HCT116 (cell line): ENCODE measurements around the gene KDM1B. TPM values are rescaled to one million over a fixed set of nuclear protein-coding genes. Genes with fewer than 3 reads are reported as not detected.

Experiments
- ATAC-seq: fragments of 200-7000 bp; cut with Tn5 transposase; 2 replicates; pipeline ENCODE4 v1.9.1; 2020; ENCODE audit warnings: mild to moderate bottlenecking, moderate library complexity
- BruUV-seq: library from RNA; stranded (reverse); fragments of 400-500 nt; replicated peaks from 2 replicates; lab custom pipeline; 2021; lab: Mats Ljungman, UMichigan
- CTCF ChIA-PET: fragments of 300-600 bp; sonication (Branson Sonifier 250); formaldehyde crosslinking; loops from one replicate; lab custom pipeline; 2021; ENCODE audit warnings: antibody characterized with exemption; lab: Charles Lee
- POLR2A ChIA-PET: fragments of 300-600, 350-600 bp; sonication (Branson Sonifier 250); formaldehyde crosslinking; loops from one replicate; lab custom pipeline; 2021; ENCODE audit warnings: antibody characterized with exemption; lab: Charles Lee
- RAD21 ChIA-PET, 2 experiments: fragments of 300-600 bp; sonication (Branson Sonifier 250); formaldehyde crosslinking; loops; one replicate each; lab custom pipeline; 2023; ENCODE audit warnings: low total read pairs in 2 of 2; ENCODE audit not compliant: uncharacterized antibody in 2 of 2, unreplicated experiment in 2 of 2, low non-redundant PET in 1 of 2; lab: Charles Lee
- DNase-seq: peaks from one replicate; pipeline ENCODE4 v3.0.0-alpha.2; 2010; ENCODE audit warnings: low read depth, low spot score
- H2AFZ ChIP-seq: fragments of 200-600 bp; shearing (Covaris generic), sonication (generic); 2 replicates; pipeline ENCODE4 v1.6.1; 2017; ENCODE audit warnings: low read depth, mixed run types, mixed read lengths, antibody characterized with exemption, low read length; ENCODE audit not compliant: poor library complexity, severe bottlenecking
- H3K27ac ChIP-seq: 2 replicates; pipeline ENCODE4 v1.5.1; 2012; ENCODE audit warnings: low read depth, low read length
- H3K27me3 ChIP-seq: fragments of 200-600 bp; sonication (generic); 2 replicates; pipeline ENCODE4 v1.6.1; 2016; ENCODE audit warnings: mixed run types, low read length, mixed read lengths; ENCODE audit not compliant: insufficient read depth
- H3K36me3 ChIP-seq, 2 experiments: fragments of 200-500 bp in 1 of 2; fragments of 200-600 bp in 1 of 2; sonication (Bioruptor generic) in 1 of 2; sonication (generic) in 1 of 2; 2 replicates each; pipeline versions ENCODE4 v1.5.1 to v1.6.1; 2014 to 2016; ENCODE audit warnings: low read length in 2 of 2, inconsistent platforms in 1 of 2, mixed read lengths in 1 of 2, mixed run types in 1 of 2; ENCODE audit not compliant: insufficient read depth in 2 of 2, control insufficient read depth in 1 of 2
- H3K4me1 ChIP-seq, 2 experiments: fragments of 200-600 bp in 1 of 2; sonication (generic) in 1 of 2; 2 replicates each; pipeline versions ENCODE4 v1.5.1 to v1.6.1; 2012 to 2017; ENCODE audit warnings: low read length in 2 of 2, inconsistent platforms in 1 of 2, mild to moderate bottlenecking in 1 of 2, mixed read lengths in 1 of 2, mixed run types in 1 of 2, moderate library complexity in 1 of 2; ENCODE audit not compliant: insufficient read depth in 2 of 2, control insufficient read depth in 1 of 2
- H3K4me2 ChIP-seq: fragments of 200-600 bp; sonication (generic); 2 replicates; pipeline ENCODE4 v1.6.1; 2017; ENCODE audit warnings: mixed run types, low read length, mixed read lengths
- H3K4me3 ChIP-seq, 2 experiments: fragments of 200-600 bp in 1 of 2; sonication (generic) in 1 of 2; replicated peaks in 1 of 2; 2 replicates each; pipeline ENCODE4 v1.5.1; 2011 to 2016; ENCODE audit warnings: low read length in 2 of 2, control low read depth in 1 of 2, low read depth in 1 of 2, mild to moderate bottlenecking in 1 of 2, mixed read lengths in 1 of 2, mixed run types in 1 of 2
- H3K79me2 ChIP-seq: fragments of 200-600 bp; sonication (generic); 2 replicates; pipeline ENCODE4 v1.6.1; 2017; ENCODE audit warnings: mild to moderate bottlenecking, mixed run types, low read length, moderate library complexity, mixed read lengths; ENCODE audit not compliant: insufficient read depth
- H3K9ac ChIP-seq: fragments of 200-600 bp; sonication (generic); 2 replicates; pipeline ENCODE4 v1.6.1; 2016; ENCODE audit warnings: low read length, mixed read lengths
- H3K9me2 ChIP-seq: fragments of 200-600 bp; sonication (generic), shearing (Covaris generic); 2 replicates; pipeline ENCODE4 v1.6.1; 2017; ENCODE audit warnings: mixed run types, mild to moderate bottlenecking, moderate library complexity; ENCODE audit not compliant: insufficient read depth
- H3K9me3 ChIP-seq, 2 experiments: fragments of 200-500 bp in 1 of 2; fragments of 200-600 bp in 1 of 2; sonication (Bioruptor generic) in 1 of 2; sonication (generic) in 1 of 2; 2 replicates each; pipeline ENCODE4 v1.6.1; 2014 to 2017; ENCODE audit warnings: low read length in 2 of 2, mixed read lengths in 2 of 2, inconsistent platforms in 1 of 2, low read depth in 1 of 2, mild to moderate bottlenecking in 1 of 2, mixed run types in 1 of 2, moderate library complexity in 1 of 2; ENCODE audit not compliant: control insufficient read depth in 1 of 2, insufficient read depth in 1 of 2
- H4K20me1 ChIP-seq: fragments of 200-600 bp; sonication (generic), shearing (Covaris generic); 2 replicates; pipeline ENCODE4 v1.6.1; 2017; ENCODE audit warnings: mixed run types, mild to moderate bottlenecking, moderate library complexity; ENCODE audit not compliant: insufficient read depth
- CBX3 ChIP-seq: IDR thresholded peaks from 2 replicates; pipeline ENCODE4 v1.6.1; 2012; ENCODE audit warnings: low read depth
- CEBPB ChIP-seq: IDR thresholded peaks from 2 replicates; pipeline ENCODE4 v1.6.1; 2012; ENCODE audit warnings: low read depth
- EZH2 ChIP-seq: fragments of 200-600 bp; sonication (generic); IDR thresholded peaks from 2 replicates; pipeline ENCODE4 v1.6.1; 2017; ENCODE audit warnings: antibody characterized with exemption, mixed run types
- RAD21 ChIP-seq: IDR thresholded peaks from 2 replicates; pipeline ENCODE4 v1.6.1; 2012; ENCODE audit warnings: low read depth, mild to moderate bottlenecking
- TCF7L2 ChIP-seq: IDR thresholded peaks from 2 replicates; pipeline ENCODE4 v1.7.0; 2011; ENCODE audit warnings: borderline replicate concordance, inconsistent platforms; ENCODE audit not compliant: insufficient read depth, insufficient read length; ENCODE audit errors: extremely low read depth
- ZFX ChIP-seq: fragments of 450-650 bp; IDR thresholded peaks from 2 replicates; pipeline ENCODE4 v1.6.1; 2017
- intact Hi-C: fragments of 100-400 bp; cut with micrococcal nuclease; formaldehyde crosslinking; loops from 2 replicates; pipeline ENCODE4 v1.10.0; 2022
- total RNA-seq: library from RNA; stranded (reverse); gene quantifications from one replicate; pipeline ENCODE4 v1.2.1, GENCODE V29; 2021; ENCODE audit not compliant: unreplicated experiment
- TF ChIP-seq, protein P1 (sequence below): IDR thresholded peaks from 2 replicates; pipeline ENCODE4 v1.6.1; 2012
- TF ChIP-seq, protein P2 (sequence below): IDR thresholded peaks from 2 replicates; pipeline ENCODE4 v1.6.1; 2011; ENCODE audit warnings: mild to moderate bottlenecking, low read length, moderate library complexity; ENCODE audit not compliant: insufficient replicate concordance; ENCODE audit errors: extremely low read depth

The KDM1B gene
- total RNA-seq, 1 experiment from 2014 or later: 24.5 TPM

DNA sequence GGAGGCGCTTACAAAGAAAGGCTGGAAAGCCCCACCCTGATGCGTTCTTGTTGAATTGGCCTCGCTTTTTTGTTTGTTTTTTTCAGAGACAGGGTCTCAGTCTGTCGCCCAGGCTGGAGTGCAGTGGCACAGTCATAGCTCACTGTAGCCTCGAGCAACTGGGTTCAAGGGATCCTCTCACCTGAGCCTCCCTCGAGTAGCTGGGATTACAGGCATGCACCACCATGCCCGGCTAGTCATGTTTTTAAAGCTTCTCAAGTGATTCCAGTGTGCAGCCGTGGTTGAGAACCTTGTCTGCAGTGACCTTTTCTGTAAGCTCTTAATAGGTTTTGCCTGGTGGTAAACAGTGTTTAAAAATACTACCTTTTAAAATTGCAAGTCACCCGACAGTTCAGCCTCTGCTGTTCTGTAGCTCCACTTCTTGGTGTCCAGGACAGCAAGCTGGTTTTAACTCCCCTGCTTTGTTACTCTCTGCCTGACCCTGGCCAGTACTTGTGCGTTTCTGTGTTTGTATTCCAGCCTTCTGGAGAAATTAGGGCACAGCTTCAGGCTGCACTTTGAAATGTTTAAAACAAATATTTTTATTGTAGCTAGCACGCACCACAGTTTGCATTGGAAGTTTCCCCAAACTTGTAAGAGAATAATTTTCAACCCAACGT, 54.4 kb downstream of the KDM1B start:
- intact Hi-C loops: no loop called here
- no TSS peak for BruUV-seq

DNA sequence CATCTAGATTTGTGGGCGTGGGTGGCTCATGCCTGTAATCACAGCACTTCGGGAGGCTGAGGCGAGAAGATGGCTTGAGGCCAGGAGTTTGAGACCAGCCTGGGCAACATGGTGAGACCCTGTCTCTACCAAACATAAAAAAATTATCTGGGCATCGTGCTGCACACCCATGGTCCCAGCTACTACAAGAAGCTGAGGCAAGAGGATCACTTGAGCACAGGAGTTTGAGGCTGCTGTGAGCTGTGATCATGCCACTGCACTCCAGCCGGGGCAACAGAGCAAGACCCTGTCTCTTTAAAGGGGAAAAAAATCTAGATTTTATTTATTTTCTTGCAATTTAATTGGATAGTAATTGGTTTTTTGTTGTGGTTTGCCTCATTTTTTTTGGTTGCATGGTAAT, 55.5 kb downstream of the KDM1B start:
- ATAC-seq (no peak), DNase-seq (no peak)
- Histone ChIP-seq H3K27ac (no peak overlapping the region), H3K4me2 (no peak overlapping the region), H4K20me1 (no peaks in the 10 kb centered on the region), H3K79me2 (no peaks in the 10 kb centered on the region), H3K9ac (no peak overlapping the region), H3K27me3 (no peaks in the 10 kb centered on the region), H3K9me3 (no peaks in the 10 kb centered on the region), H3K36me3 (no peaks in the 10 kb centered on the region), H2AFZ (no peak overlapping the region), H3K9me2 (no peaks in the 10 kb centered on the region), H3K4me1 (no peaks in the 10 kb centered on the region), H3K4me3 (no peak overlapping the region)
- TF ChIP-seq ZFX (no peak), CEBPB (no peak), CBX3 (no peak), TCF7L2 (no peak), RAD21 (no peak)
- TF ChIP-seq, protein P1, sequence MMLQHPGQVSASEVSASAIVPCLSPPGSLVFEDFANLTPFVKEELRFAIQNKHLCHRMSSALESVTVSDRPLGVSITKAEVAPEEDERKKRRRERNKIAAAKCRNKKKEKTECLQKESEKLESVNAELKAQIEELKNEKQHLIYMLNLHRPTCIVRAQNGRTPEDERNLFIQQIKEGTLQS: no peak
- TF ChIP-seq, protein P2, sequence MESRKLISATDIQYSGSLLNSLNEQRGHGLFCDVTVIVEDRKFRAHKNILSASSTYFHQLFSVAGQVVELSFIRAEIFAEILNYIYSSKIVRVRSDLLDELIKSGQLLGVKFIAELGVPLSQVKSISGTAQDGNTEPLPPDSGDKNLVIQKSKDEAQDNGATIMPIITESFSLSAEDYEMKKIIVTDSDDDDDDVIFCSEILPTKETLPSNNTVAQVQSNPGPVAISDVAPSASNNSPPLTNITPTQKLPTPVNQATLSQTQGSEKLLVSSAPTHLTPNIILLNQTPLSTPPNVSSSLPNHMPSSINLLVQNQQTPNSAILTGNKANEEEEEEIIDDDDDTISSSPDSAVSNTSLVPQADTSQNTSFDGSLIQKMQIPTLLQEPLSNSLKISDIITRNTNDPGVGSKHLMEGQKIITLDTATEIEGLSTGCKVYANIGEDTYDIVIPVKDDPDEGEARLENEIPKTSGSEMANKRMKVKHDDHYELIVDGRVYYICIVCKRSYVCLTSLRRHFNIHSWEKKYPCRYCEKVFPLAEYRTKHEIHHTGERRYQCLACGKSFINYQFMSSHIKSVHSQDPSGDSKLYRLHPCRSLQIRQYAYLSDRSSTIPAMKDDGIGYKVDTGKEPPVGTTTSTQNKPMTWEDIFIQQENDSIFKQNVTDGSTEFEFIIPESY: no peak
- no TSS peak for BruUV-seq
- CTCF ChIA-PET: no interaction called here
- POLR2A ChIA-PET: no interaction called here
- RAD21 ChIA-PET: no interaction called here
- intact Hi-C loops: no loop called here

More for the DNA sequence above, 54.4 kb downstream of the KDM1B start:
- no peak for ATAC-seq
- Histone ChIP-seq H3K4me2 (no peak overlapping the region), H4K20me1 (no peaks in the 10 kb centered on the region), H3K4me1 (no peaks in the 10 kb centered on the region), H3K9ac (no peak overlapping the region), H3K9me2 (no peaks in the 10 kb centered on the region), H3K79me2 (no peaks in the 10 kb centered on the region), H3K36me3 (no peaks in the 10 kb centered on the region), H3K9me3 (no peaks in the 10 kb centered on the region), H3K27me3 (no peaks in the 10 kb centered on the region), H3K27ac (no peak overlapping the region), H2AFZ (no peak overlapping the region), H3K4me3 (no peak overlapping the region)
- TF ChIP-seq EZH2: no peak
- ChIA-PET RAD21 (no interaction called here), CTCF (no interaction called here), POLR2A (no interaction called here)
- no peak for DNase-seq
